Measurements from ENCODE around the gene B9D2.

GRCh38 chr19:41351339-41352245 is 12.4 kb downstream of the B9D2 start:
- TF ChIP-seq, protein P1, sequence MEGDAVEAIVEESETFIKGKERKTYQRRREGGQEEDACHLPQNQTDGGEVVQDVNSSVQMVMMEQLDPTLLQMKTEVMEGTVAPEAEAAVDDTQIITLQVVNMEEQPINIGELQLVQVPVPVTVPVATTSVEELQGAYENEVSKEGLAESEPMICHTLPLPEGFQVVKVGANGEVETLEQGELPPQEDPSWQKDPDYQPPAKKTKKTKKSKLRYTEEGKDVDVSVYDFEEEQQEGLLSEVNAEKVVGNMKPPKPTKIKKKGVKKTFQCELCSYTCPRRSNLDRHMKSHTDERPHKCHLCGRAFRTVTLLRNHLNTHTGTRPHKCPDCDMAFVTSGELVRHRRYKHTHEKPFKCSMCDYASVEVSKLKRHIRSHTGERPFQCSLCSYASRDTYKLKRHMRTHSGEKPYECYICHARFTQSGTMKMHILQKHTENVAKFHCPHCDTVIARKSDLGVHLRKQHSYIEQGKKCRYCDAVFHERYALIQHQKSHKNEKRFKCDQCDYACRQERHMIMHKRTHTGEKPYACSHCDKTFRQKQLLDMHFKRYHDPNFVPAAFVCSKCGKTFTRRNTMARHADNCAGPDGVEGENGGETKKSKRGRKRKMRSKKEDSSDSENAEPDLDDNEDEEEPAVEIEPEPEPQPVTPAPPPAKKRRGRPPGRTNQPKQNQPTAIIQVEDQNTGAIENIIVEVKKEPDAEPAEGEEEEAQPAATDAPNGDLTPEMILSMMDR (conservative IDR thresholded peaks at IDR 0.05; ENCODE audit: low read depth in 2 of 2), result no peak
- TF ChIP-seq POLR2AphosphoS5 (IDR thresholded peaks at IDR 0.05; ENCODE audit: low read depth), result no peak
- no peak for TF ChIP-seq NANOG (IDR thresholded peaks at IDR 0.05; ENCODE audit: borderline replicate concordance)
- no peak for TF ChIP-seq CREB1 (CRISPR knock-in tag; IDR thresholded peaks at IDR 0.05; ENCODE audit: low read depth)
- peak; percentile 47 for TF ChIP-seq EZH2 (IDR thresholded peaks at IDR 0.05; ENCODE audit: low read depth, unreplicated experiment)
